Vagina (tissue), 2 donors: Measurements from ENCODE around the gene ADARB2. TPM values are rescaled to one million over a fixed set of nuclear protein-coding genes. Genes with fewer than 3 reads are reported as not detected.

Experiments
- DNase-seq, 2 donors: peaks; one replicate each; pipeline ENCODE4 v3.0.0-alpha.2; 2017; ENCODE audit errors: extremely low spot score in 2 of 2
- H3K27ac ChIP-seq: fragments of 200-600 bp; sonication (generic); one replicate; pipeline ENCODE4 v1.5.1; 2019
- H3K27me3 ChIP-seq: fragments of 200-600 bp; sonication (generic); one replicate; pipeline ENCODE4 v1.5.1; 2019
- H3K36me3 ChIP-seq, 2 donors: fragments of 200-600 bp; sonication (generic); one replicate each; pipeline ENCODE4 v1.5.1; 2017 to 2019
- H3K4me1 ChIP-seq: fragments of 200-600 bp; sonication (generic); one replicate; pipeline ENCODE4 v1.5.1; 2019
- H3K4me3 ChIP-seq, 2 donors: fragments of 200-600 bp; sonication (generic); 1 replicate in 1 of 2; 2 replicates in 1 of 2; pipeline ENCODE4 v1.5.1; 2016 to 2019
- H3K9me3 ChIP-seq: fragments of 200-600 bp; sonication (generic); one replicate; pipeline ENCODE4 v1.5.1; 2019
- POLR2A ChIP-seq, 2 donors: fragments of 450-650 bp; IDR thresholded peaks; one replicate each; pipeline ENCODE4 v1.6.1; 2017; ENCODE audit warnings: antibody characterized with exemption in 2 of 2, mild to moderate bottlenecking in 2 of 2, moderate library complexity in 2 of 2
- POLR2AphosphoS5 ChIP-seq, 2 donors: sonication (generic); formaldehyde crosslinking; IDR thresholded peaks; one replicate each; pipeline ENCODE4 v1.9.0; 2017; ENCODE audit warnings: antibody characterized with exemption in 2 of 2, mild to moderate bottlenecking in 2 of 2, low read depth in 1 of 2; ENCODE audit not compliant: insufficient read depth in 1 of 2
- intact Hi-C: fragments of 100-400 bp; cut with DNase I; formaldehyde crosslinking; loops from one replicate; pipeline ENCODE4 v1.15.1; 2023
- total RNA-seq: library from RNA; depleted of rRNA; stranded (reverse); fragments of >200 nt; gene quantifications from one replicate; pipeline ENCODE4 v1.2.3, GENCODE V29; 2016
- TF ChIP-seq, protein P1 (sequence below), 3 experiments: fragments of 450-650 bp in 2 of 3; fragments of 200-600 bp in 1 of 3; sonication (generic) in 1 of 3; IDR thresholded peaks; one replicate each; pipeline ENCODE4 v1.5.1; 2017 to 2019; ENCODE audit warnings: antibody characterized with exemption in 3 of 3, mild to moderate bottlenecking in 2 of 3, moderate library complexity in 2 of 3

The ADARB2 gene
- total RNA-seq, 1 donor from 2014 or later = 3.4 TPM

DNA sequence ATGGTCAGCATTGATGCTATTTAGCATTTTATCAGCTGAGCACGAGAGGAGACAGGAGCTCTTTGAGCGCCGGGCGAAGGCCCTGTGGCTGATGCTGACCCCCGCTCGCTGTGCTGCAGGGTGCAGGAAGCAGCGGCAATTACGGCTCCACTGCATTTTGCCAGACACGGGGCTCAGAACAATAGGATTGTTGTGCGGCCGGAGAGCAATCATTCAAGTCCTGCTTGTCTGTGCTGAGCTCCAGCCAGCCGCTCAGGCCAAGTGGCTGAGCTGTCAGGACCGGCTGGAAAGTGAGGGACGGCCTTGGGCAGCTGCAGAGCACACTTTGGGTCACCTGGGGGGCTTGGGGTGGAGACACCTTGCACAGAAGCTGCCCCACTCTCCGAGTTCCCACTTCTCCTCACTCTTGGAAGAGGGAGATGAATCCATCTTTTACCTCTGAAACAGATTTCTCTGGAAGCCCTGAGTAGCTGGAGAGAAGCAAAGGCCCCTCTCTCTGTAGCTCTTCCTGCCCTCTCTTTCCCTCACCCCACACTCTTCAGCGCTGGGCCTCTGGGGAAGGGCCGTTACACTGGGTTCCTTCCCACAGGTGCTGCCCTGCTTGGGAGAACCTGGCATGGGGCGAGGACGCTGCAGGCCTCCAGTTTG, 17.3 kb upstream of the ADARB2 start:
- no peak for TF ChIP-seq POLR2A (IDR thresholded peaks at IDR 0.05)
- TF ChIP-seq, protein P1, sequence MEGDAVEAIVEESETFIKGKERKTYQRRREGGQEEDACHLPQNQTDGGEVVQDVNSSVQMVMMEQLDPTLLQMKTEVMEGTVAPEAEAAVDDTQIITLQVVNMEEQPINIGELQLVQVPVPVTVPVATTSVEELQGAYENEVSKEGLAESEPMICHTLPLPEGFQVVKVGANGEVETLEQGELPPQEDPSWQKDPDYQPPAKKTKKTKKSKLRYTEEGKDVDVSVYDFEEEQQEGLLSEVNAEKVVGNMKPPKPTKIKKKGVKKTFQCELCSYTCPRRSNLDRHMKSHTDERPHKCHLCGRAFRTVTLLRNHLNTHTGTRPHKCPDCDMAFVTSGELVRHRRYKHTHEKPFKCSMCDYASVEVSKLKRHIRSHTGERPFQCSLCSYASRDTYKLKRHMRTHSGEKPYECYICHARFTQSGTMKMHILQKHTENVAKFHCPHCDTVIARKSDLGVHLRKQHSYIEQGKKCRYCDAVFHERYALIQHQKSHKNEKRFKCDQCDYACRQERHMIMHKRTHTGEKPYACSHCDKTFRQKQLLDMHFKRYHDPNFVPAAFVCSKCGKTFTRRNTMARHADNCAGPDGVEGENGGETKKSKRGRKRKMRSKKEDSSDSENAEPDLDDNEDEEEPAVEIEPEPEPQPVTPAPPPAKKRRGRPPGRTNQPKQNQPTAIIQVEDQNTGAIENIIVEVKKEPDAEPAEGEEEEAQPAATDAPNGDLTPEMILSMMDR (IDR thresholded peaks at IDR 0.05) = no peak
- TF ChIP-seq POLR2AphosphoS5 (IDR thresholded peaks at IDR 0.05; ENCODE audit: insufficient read depth in 1 of 2, low read depth in 1 of 2) = no peak
- no peak overlapping the region for H3K27ac ChIP-seq
- no peaks in the 10 kb centered on the region for H3K27me3 ChIP-seq
- H3K36me3 ChIP-seq = no peaks in the 10 kb centered on the region
- H3K4me3 ChIP-seq = no peak overlapping the region
- DNase-seq = no peak
- intact Hi-C loops = no loop called here
- H3K4me1 ChIP-seq = no peaks in the 10 kb centered on the region
- no peaks in the 10 kb centered on the region for H3K9me3 ChIP-seq

DNA sequence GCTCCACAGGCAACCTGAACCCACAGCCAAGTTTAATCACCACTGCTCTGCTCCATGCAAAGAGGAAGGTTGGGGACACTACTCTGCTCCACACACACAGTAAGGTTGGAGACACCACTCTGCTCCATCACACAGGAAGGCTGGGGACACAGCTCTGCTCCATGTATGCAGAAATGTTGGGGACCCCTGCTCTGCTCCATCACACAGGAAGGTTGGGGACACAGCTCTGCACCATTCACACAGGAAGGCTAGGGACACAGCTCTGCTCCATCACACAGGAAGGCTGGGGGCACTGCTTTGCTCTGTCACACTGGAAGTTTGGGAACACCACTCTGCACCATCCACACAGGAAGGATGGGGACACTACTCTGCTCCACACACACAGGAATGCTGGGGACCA, 14.8 kb upstream of the ADARB2 start:
- intact Hi-C loops = no loop called here
- TF ChIP-seq, protein P1 (IDR thresholded peaks at IDR 0.05) = no peak
- TF ChIP-seq POLR2A (IDR thresholded peaks at IDR 0.05) (no peak), POLR2AphosphoS5 (IDR thresholded peaks at IDR 0.05; ENCODE audit: insufficient read depth in 1 of 2, low read depth in 1 of 2) (no peak)

DNA sequence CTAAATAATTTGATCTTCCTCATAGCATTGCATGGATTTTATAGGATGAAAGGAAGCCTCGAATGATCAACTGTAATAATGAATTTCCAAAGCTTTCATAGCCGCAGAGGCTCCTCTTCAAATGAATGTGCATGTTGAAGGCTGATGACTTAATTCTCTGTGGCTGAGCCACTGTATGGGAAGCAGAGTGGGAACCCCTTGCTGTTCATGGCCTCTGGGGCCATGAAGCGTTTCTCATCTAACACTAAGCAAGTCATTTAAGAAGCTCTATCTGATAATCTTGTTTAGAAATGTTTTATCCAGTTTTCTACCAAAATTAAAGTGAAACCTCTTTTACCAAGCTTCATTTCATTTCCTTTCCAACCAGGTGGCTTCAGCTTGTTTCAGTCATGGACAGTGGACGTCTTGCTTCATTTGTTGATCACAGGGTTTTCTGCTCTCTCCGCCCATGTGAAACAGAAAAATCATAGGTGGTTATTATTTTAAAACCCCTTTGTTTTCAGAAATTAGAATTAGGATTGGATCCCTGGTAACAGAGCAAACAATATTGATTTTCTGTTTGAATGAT, 10.3 kb upstream of the ADARB2 start:
- Histone ChIP-seq H3K4me1 (no peaks in the 10 kb centered on the region), H3K27me3 (no peaks in the 10 kb centered on the region), H3K36me3 (no peaks in the 10 kb centered on the region), H3K9me3 (no peaks in the 10 kb centered on the region), H3K4me3 (no peak overlapping the region), H3K27ac (no peak overlapping the region)
- TF ChIP-seq, protein P1 (IDR thresholded peaks at IDR 0.05) = no peak
- TF ChIP-seq POLR2A (IDR thresholded peaks at IDR 0.05) (no peak), POLR2AphosphoS5 (IDR thresholded peaks at IDR 0.05; ENCODE audit: insufficient read depth in 1 of 2, low read depth in 1 of 2) (no peak)
- no peak for DNase-seq
- intact Hi-C loops = no loop called here

More for the DNA sequence above, 14.8 kb upstream of the ADARB2 start:
- Histone ChIP-seq H3K36me3 (no peaks in the 10 kb centered on the region), H3K9me3 (no peaks in the 10 kb centered on the region), H3K4me3 (no peak overlapping the region), H3K27ac (no peak overlapping the region), H3K4me1 (no peaks in the 10 kb centered on the region), H3K27me3 (no peaks in the 10 kb centered on the region)
- no peak for DNase-seq

DNA sequence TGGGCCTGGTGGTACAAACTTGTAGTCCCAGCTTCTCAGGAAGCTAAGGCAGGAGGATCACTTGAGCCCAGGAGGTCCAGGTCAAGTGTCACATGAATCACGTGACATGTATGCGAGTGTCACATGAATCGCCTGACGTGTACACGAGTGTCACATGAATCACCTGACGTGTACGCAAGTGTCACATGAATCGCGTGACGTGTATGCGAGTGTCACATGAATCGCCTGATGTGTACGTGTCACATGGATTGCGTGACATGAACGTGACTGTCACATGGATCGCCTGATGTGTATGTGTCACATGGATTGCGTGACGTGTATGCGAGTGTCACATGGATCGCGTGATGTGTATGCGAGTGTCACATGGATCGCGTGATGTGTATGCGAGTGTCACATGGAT, 9.5 kb upstream of the ADARB2 start:
- H3K36me3 ChIP-seq = no peaks in the 10 kb centered on the region
- no peaks in the 10 kb centered on the region for H3K27me3 ChIP-seq
- TF ChIP-seq, protein P1 (IDR thresholded peaks at IDR 0.05) = no peak
- TF ChIP-seq POLR2A (IDR thresholded peaks at IDR 0.05) (no peak), POLR2AphosphoS5 (IDR thresholded peaks at IDR 0.05; ENCODE audit: insufficient read depth in 1 of 2, low read depth in 1 of 2) (no peak)
- no peaks in the 10 kb centered on the region for H3K4me1 ChIP-seq
- H3K4me3 ChIP-seq = no peak overlapping the region
- no peaks in the 10 kb centered on the region for H3K9me3 ChIP-seq
- intact Hi-C loops = no loop called here
- no peak overlapping the region for H3K27ac ChIP-seq
- no peak for DNase-seq

DNA sequence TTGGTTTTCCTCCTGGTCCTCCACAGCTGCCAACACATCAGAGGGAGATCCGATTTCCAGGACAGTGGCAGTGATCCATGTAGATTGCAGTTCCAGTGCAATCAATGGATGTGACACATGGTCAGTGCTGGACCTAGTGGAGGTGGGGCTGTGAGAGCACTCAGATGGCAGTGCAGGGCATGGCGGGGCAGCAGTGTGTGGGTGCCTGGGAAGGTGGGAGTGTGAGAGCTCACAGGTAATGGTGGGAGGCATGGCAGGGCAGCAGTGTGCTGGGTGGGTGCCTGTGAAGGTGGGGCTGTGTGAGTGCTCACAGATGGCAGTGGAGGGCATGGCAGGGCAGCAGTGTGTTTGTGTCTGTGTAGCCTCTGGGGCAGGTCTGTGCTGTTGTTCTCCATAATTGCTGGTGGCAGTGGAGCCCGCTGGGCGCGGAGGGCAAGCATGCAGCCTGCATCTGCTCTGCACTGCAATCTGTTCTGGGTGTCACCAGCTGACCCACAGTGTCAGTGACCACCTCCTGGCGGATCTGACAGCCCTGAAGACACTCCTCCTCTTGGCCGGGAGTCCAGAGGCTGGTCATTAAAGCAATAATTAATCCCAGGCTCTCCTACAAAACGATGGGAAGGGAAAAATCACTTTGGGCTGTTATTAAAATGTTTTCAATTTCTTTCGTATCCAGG, 8.6 kb upstream of the ADARB2 start:
- intact Hi-C loops = no loop called here
- H3K9me3 ChIP-seq = no peaks in the 10 kb centered on the region
- H3K4me3 ChIP-seq = no peak overlapping the region
- TF ChIP-seq POLR2AphosphoS5 (IDR thresholded peaks at IDR 0.05; ENCODE audit: insufficient read depth in 1 of 2, low read depth in 1 of 2) = no peak
- H3K36me3 ChIP-seq = no peaks in the 10 kb centered on the region
- no peaks in the 10 kb centered on the region for H3K27me3 ChIP-seq
- DNase-seq = no peak
- no peak overlapping the region for H3K27ac ChIP-seq
- no peaks in the 10 kb centered on the region for H3K4me1 ChIP-seq
